ENCODE data around the gene CACNB4. TPM values are rescaled to one million over a fixed set of nuclear protein-coding genes. Genes with fewer than 3 reads are reported as not detected.

Gene CACNB4
- total and polyA plus RNA-seq, 4 experiments from 2014 or later: 0.47 to 0.64 TPM; not detected in 2

GRCh38 chr2:152042636-152043615, 55.9 kb downstream of the CACNB4 start:
- Mint-ChIP-seq H3K27me3 (peaks cover 1 to 2% of the 10 kb centered on the region in 2 donors), H3K27ac (no peak overlapping the region), H3K36me3 (no peaks in the 10 kb centered on the region), H3K4me1 (peaks cover 0 to 2% (median 0%) of the 10 kb centered on the region in 4 donors), H3K4me3 (no peak overlapping the region), H3K9me3 (peaks cover 0 to 2% (median 0%) of the 10 kb centered on the region in 8 donors)
- intact Hi-C loops (cut with micrococcal nuclease): no loop called here
- H3K9me3 ChIP-seq (ENCODE audit: control insufficient read depth in 1 of 2, low read length in 2 of 2): no peaks in the 10 kb centered on the region
- no peaks in the 10 kb centered on the region for H3K36me3 ChIP-seq (ENCODE audit: insufficient read depth, low read length)
- no peaks in the 10 kb centered on the region for H3K27me3 ChIP-seq (ENCODE audit: insufficient read depth, low read length)
- ChIA-PET POLR2A (ENCODE audit: partially characterized antibody) (no interaction called here), CTCF (ENCODE audit: partially characterized antibody) (interaction anchor here (3.0 kb wide), 1 partner anchor 17 kb away, joined by 13 read pairs; no protein-coding TSS in a partner anchor)
- DNase-seq: no peak
- H3K27ac ChIP-seq (ENCODE audit: low read depth, low read length): no peak overlapping the region
- H3K4me1 ChIP-seq (ENCODE audit: insufficient read depth, low read length): no peaks in the 10 kb centered on the region
- H3K4me3 ChIP-seq (ENCODE audit: low read length in 2 of 2): no peak overlapping the region

- intact Hi-C loops (cut with micrococcal nuclease): no loop called here
- H3K4me1 Mint-ChIP-seq: no peaks in the 10 kb centered on the region
Measured at GRCh38 chr2:152038441-152038958, 60.3 kb downstream of the CACNB4 start.

GRCh38 chr2:152037743-152038435, 61.0 kb downstream of the CACNB4 start:
- DNase-seq: no peak
- Histone ChIP-seq H3K4me1 (ENCODE audit: insufficient read depth, low read length) (no peaks in the 10 kb centered on the region), H3K4me3 (ENCODE audit: low read length in 2 of 2) (no peak overlapping the region), H3K9me3 (ENCODE audit: control insufficient read depth in 1 of 2, low read length in 2 of 2) (no peaks in the 10 kb centered on the region), H3K27ac (ENCODE audit: low read depth, low read length) (no peak overlapping the region), H3K36me3 (ENCODE audit: insufficient read depth, low read length) (no peaks in the 10 kb centered on the region), H3K27me3 (ENCODE audit: insufficient read depth, low read length) (no peaks in the 10 kb centered on the region)
- Mint-ChIP-seq H3K4me1 (no peaks in the 10 kb centered on the region), H3K27ac (no peak overlapping the region), H3K4me3 (no peak overlapping the region), H3K27me3 (peaks cover 0 to 2% of the 10 kb centered on the region in 2 donors), H3K9me3 (peaks cover 0 to 2% (median 0%) of the 10 kb centered on the region in 8 donors), H3K36me3 (no peaks in the 10 kb centered on the region)
- POLR2A ChIA-PET (ENCODE audit: partially characterized antibody): no interaction called here
- CTCF ChIA-PET (ENCODE audit: partially characterized antibody): interaction anchor here (0.7 to 6.8 kb wide), 6 partner anchors 9 to 1481 kb away, joined by 3 to 47 read pairs (median 6); no protein-coding TSS in a partner anchor
- intact Hi-C loops (cut with micrococcal nuclease): loop anchor here (1.0 to 2.0 kb wide), 4 partner anchors 139 to 1441 kb away; partner anchors contain the start of gene RPRM

More at GRCh38 chr2:152038441-152038958, 60.3 kb downstream of the CACNB4 start:
- H3K4me3 Mint-ChIP-seq: no peak overlapping the region
- Histone ChIP-seq H3K27me3 (ENCODE audit: insufficient read depth, low read length) (no peaks in the 10 kb centered on the region), H3K27ac (ENCODE audit: low read depth, low read length) (no peak overlapping the region), H3K4me3 (ENCODE audit: low read length in 2 of 2) (no peak overlapping the region), H3K4me1 (ENCODE audit: insufficient read depth, low read length) (no peaks in the 10 kb centered on the region), H3K36me3 (ENCODE audit: insufficient read depth, low read length) (no peaks in the 10 kb centered on the region), H3K9me3 (ENCODE audit: control insufficient read depth in 1 of 2, low read length in 2 of 2) (no peaks in the 10 kb centered on the region)
- H3K36me3 Mint-ChIP-seq: no peaks in the 10 kb centered on the region
- DNase-seq: no peak
- CTCF ChIA-PET (ENCODE audit: partially characterized antibody): interaction anchor here (0.7 to 6.8 kb wide), 6 partner anchors 10 to 1480 kb away, joined by 3 to 47 read pairs (median 6); no protein-coding TSS in a partner anchor
- POLR2A ChIA-PET (ENCODE audit: partially characterized antibody): no interaction called here
- peaks cover 0 to 2% of the 10 kb centered on the region in 2 donors for H3K27me3 Mint-ChIP-seq
- peaks cover 0 to 2% (median 0%) of the 10 kb centered on the region in 8 donors for H3K9me3 Mint-ChIP-seq
- no peak overlapping the region for H3K27ac Mint-ChIP-seq

- Mint-ChIP-seq H3K36me3 (no peaks in the 10 kb centered on the region), H3K27ac (no peak overlapping the region), H3K9me3 (no peaks in the 10 kb centered on the region), H3K4me3 (no peak overlapping the region), H3K27me3 (peaks cover 0 to 2% of the 10 kb centered on the region in 2 donors), H3K4me1 (no peaks in the 10 kb centered on the region)
- H3K36me3 ChIP-seq (ENCODE audit: insufficient read depth, low read length): no peaks in the 10 kb centered on the region
- H3K9me3 ChIP-seq (ENCODE audit: control insufficient read depth in 1 of 2, low read length in 2 of 2): no peaks in the 10 kb centered on the region
- peak in 4 of 5 donors; percentile 34 to 39 (median 37) for DNase-seq
- H3K27me3 ChIP-seq (ENCODE audit: insufficient read depth, low read length): no peaks in the 10 kb centered on the region
- no peak overlapping the region for H3K4me3 ChIP-seq (ENCODE audit: low read length in 2 of 2)
- no peak overlapping the region for H3K27ac ChIP-seq (ENCODE audit: low read depth, low read length)
- POLR2A ChIA-PET (ENCODE audit: partially characterized antibody): interaction anchor here (0.6 kb wide), 1 partner anchor 537 kb away, joined by 3 read pairs; no protein-coding TSS in a partner anchor
- intact Hi-C loops (cut with micrococcal nuclease): loop anchor here (1.0 to 2.0 kb wide), 4 partner anchors 140 to 1442 kb away; partner anchors contain the start of gene RPRM
- no peaks in the 10 kb centered on the region for H3K4me1 ChIP-seq (ENCODE audit: insufficient read depth, low read length)
- CTCF ChIA-PET (ENCODE audit: partially characterized antibody): interaction anchor here (0.8 to 6.8 kb wide), 9 partner anchors 9 to 604 kb away, joined by 3 to 47 read pairs (median 4); no protein-coding TSS in a partner anchor
Measured at GRCh38 chr2:152036611-152037469, 62.0 kb downstream of the CACNB4 start.

GRCh38 chr2:152034257-152034801, 64.5 kb downstream of the CACNB4 start:
- CTCF ChIA-PET (ENCODE audit: partially characterized antibody): interaction anchor here (2.0 to 6.8 kb wide), 2 partner anchors 10 to 36 kb away, joined by 4 to 47 read pairs; no protein-coding TSS in a partner anchor
- Mint-ChIP-seq H3K4me1 (no peaks in the 10 kb centered on the region), H3K4me3 (no peak overlapping the region), H3K36me3 (no peaks in the 10 kb centered on the region), H3K27me3 (peaks cover 3 to 4% of the 10 kb centered on the region in 2 donors), H3K9me3 (no peaks in the 10 kb centered on the region), H3K27ac (no peak overlapping the region)
- DNase-seq: no peak
- Histone ChIP-seq H3K27me3 (ENCODE audit: insufficient read depth, low read length) (no peaks in the 10 kb centered on the region), H3K9me3 (ENCODE audit: control insufficient read depth in 1 of 2, low read length in 2 of 2) (no peaks in the 10 kb centered on the region), H3K4me1 (ENCODE audit: insufficient read depth, low read length) (no peaks in the 10 kb centered on the region), H3K4me3 (ENCODE audit: low read length in 2 of 2) (no peak overlapping the region), H3K27ac (ENCODE audit: low read depth, low read length) (no peak overlapping the region), H3K36me3 (ENCODE audit: insufficient read depth, low read length) (no peaks in the 10 kb centered on the region)
- intact Hi-C loops (cut with micrococcal nuclease): no loop called here
- POLR2A ChIA-PET (ENCODE audit: partially characterized antibody): no interaction called here
